ENCODE results near the gene MAP2K5. TPM values are rescaled to one million over a fixed set of nuclear protein-coding genes. Genes with fewer than 3 reads are reported as not detected.

MAP2K5 gene
- total RNA-seq, 1 experiment from 2014 or later, result 13.9 TPM

- no peak overlapping the region for H3K4me3 ChIP-seq
- H3K4me1 ChIP-seq, result peaks cover 9% of the 10 kb centered on the region; the same call in 1 of the 2 replicates
- DNase-seq, result no peak
- H3K36me3 ChIP-seq, result no peaks in the 10 kb centered on the region
- no peaks in the 10 kb centered on the region for H3K27me3 ChIP-seq
- no peaks in the 10 kb centered on the region for H3K9me3 ChIP-seq (replicated peaks)
- no peak overlapping the region for H3K27ac ChIP-seq
Measured at GRCh38 chr15:67808821-67809220, 266.3 kb downstream of the MAP2K5 start.

GRCh38 chr15:67809441-67809840, 266.9 kb downstream of the MAP2K5 start:
- no peaks in the 10 kb centered on the region for H3K27me3 ChIP-seq
- DNase-seq, result no peak
- peaks cover 4% of the 10 kb centered on the region; the same call in 1 of the 2 replicates for H3K4me1 ChIP-seq

GRCh38 chr15:67809866-67810265, 267.4 kb downstream of the MAP2K5 start:
- Histone ChIP-seq H3K27ac (no peak overlapping the region), H3K36me3 (no peaks in the 10 kb centered on the region), H3K9me3 (replicated peaks) (no peaks in the 10 kb centered on the region), H3K4me1 (peaks cover 2% of the 10 kb centered on the region; the same call in 1 of the 2 replicates), H3K27me3 (no peaks in the 10 kb centered on the region), H3K4me3 (no peak overlapping the region)
- no peak for DNase-seq

More at GRCh38 chr15:67809441-67809840, 266.9 kb downstream of the MAP2K5 start:
- Histone ChIP-seq H3K36me3 (no peaks in the 10 kb centered on the region), H3K27ac (no peak overlapping the region), H3K9me3 (replicated peaks) (no peaks in the 10 kb centered on the region), H3K4me3 (no peak overlapping the region)

- no peaks in the 10 kb centered on the region for H3K36me3 ChIP-seq
- H3K4me3 ChIP-seq, result peak overlapping the region; percentile 16; the same call in 1 of the 2 replicates
- no peak overlapping the region for H3K27ac ChIP-seq
- H3K9me3 ChIP-seq (replicated peaks), result peaks cover 4% of the 10 kb centered on the region
- H3K4me1 ChIP-seq, result no peaks in the 10 kb centered on the region
- peak in 1 of 2 experiments; percentile 38 for DNase-seq
- no peaks in the 10 kb centered on the region for H3K27me3 ChIP-seq
Measured at GRCh38 chr15:67812241-67812644, 269.7 kb downstream of the MAP2K5 start.

GRCh38 chr15:67813104-67813634, 270.7 kb downstream of the MAP2K5 start:
- Histone ChIP-seq H3K36me3 (no peaks in the 10 kb centered on the region), H3K4me1 (no peaks in the 10 kb centered on the region), H3K9me3 (replicated peaks) (peaks cover 4% of the 10 kb centered on the region), H3K27ac (no peak overlapping the region), H3K27me3 (no peaks in the 10 kb centered on the region), H3K4me3 (no peak overlapping the region)
- no peak for DNase-seq

- Histone ChIP-seq H3K27ac (no peak overlapping the region), H3K9me3 (replicated peaks) (peaks cover 4% of the 10 kb centered on the region), H3K4me3 (no peak overlapping the region), H3K36me3 (no peaks in the 10 kb centered on the region), H3K4me1 (no peaks in the 10 kb centered on the region), H3K27me3 (no peaks in the 10 kb centered on the region)
- no peak for DNase-seq
Measured at GRCh38 chr15:67815036-67815592, 272.6 kb downstream of the MAP2K5 start.

- H3K27me3 ChIP-seq, result no peaks in the 10 kb centered on the region
Measured at GRCh38 chr15:67816668-67817067, 274.2 kb downstream of the MAP2K5 start.

GRCh38 chr15:67818464-67818863, 276.0 kb downstream of the MAP2K5 start:
- H3K27ac ChIP-seq, result no peak overlapping the region
- no peaks in the 10 kb centered on the region for H3K4me1 ChIP-seq
- no peaks in the 10 kb centered on the region for H3K36me3 ChIP-seq
- no peak for DNase-seq
- peaks cover 4% of the 10 kb centered on the region for H3K9me3 ChIP-seq (replicated peaks)
- no peaks in the 10 kb centered on the region for H3K27me3 ChIP-seq
- no peak overlapping the region for H3K4me3 ChIP-seq

More at GRCh38 chr15:67816668-67817067, 274.2 kb downstream of the MAP2K5 start:
- Histone ChIP-seq H3K4me1 (no peaks in the 10 kb centered on the region), H3K27ac (no peak overlapping the region), H3K4me3 (no peak overlapping the region), H3K36me3 (no peaks in the 10 kb centered on the region), H3K9me3 (replicated peaks) (peaks cover 4% of the 10 kb centered on the region)
- no peak for DNase-seq

GRCh38 chr15:67819636-67820035, 277.1 kb downstream of the MAP2K5 start:
- Histone ChIP-seq H3K27ac (no peak overlapping the region), H3K9me3 (replicated peaks) (peaks cover 4% of the 10 kb centered on the region), H3K4me1 (no peaks in the 10 kb centered on the region), H3K4me3 (no peak overlapping the region), H3K27me3 (no peaks in the 10 kb centered on the region), H3K36me3 (no peaks in the 10 kb centered on the region)
- no peak for DNase-seq

- Histone ChIP-seq H3K27ac (no peak overlapping the region), H3K9me3 (replicated peaks) (peaks cover 4% of the 10 kb centered on the region), H3K36me3 (no peaks in the 10 kb centered on the region), H3K27me3 (no peaks in the 10 kb centered on the region), H3K4me1 (no peaks in the 10 kb centered on the region), H3K4me3 (no peak overlapping the region)
- no peak for DNase-seq
Measured at GRCh38 chr15:67820122-67820991, 277.9 kb downstream of the MAP2K5 start.

- no peaks in the 10 kb centered on the region for H3K4me1 ChIP-seq
- H3K9me3 ChIP-seq (replicated peaks), result no peaks in the 10 kb centered on the region
- no peaks in the 10 kb centered on the region; the same call in 1 of the 2 replicates for H3K36me3 ChIP-seq
- H3K27me3 ChIP-seq, result no peaks in the 10 kb centered on the region
- DNase-seq, result peak in 1 of 2 experiments; percentile 44
- no peak overlapping the region for H3K4me3 ChIP-seq
- no peak overlapping the region for H3K27ac ChIP-seq
Measured at GRCh38 chr15:67820992-67821783, 278.7 kb downstream of the MAP2K5 start.

GRCh38 chr15:67821784-67822440, 279.4 kb downstream of the MAP2K5 start:
- DNase-seq, result no peak
- Histone ChIP-seq H3K36me3 (no peaks in the 10 kb centered on the region; the same call in 1 of the 2 replicates), H3K27ac (no peak overlapping the region), H3K27me3 (no peaks in the 10 kb centered on the region), H3K9me3 (replicated peaks) (no peaks in the 10 kb centered on the region), H3K4me3 (no peak overlapping the region), H3K4me1 (no peaks in the 10 kb centered on the region)

- no peaks in the 10 kb centered on the region for H3K27me3 ChIP-seq
- no peaks in the 10 kb centered on the region for H3K4me1 ChIP-seq
- no peak overlapping the region for H3K27ac ChIP-seq
- H3K4me3 ChIP-seq, result peak overlapping the region; percentile 66
- H3K36me3 ChIP-seq, result no peaks in the 10 kb centered on the region; the same call in 1 of the 2 replicates
- H3K9me3 ChIP-seq (replicated peaks), result no peaks in the 10 kb centered on the region
- DNase-seq, result peak in 1 of 2 experiments; percentile 46
Measured at GRCh38 chr15:67822537-67823313, 280.2 kb downstream of the MAP2K5 start.
